CD14-positive monocyte (primary cell): Measurements from ENCODE around the gene ADH5. TPM values are rescaled to one million over a fixed set of nuclear protein-coding genes. Genes with fewer than 3 reads are reported as not detected.
A peak's percentile ranks its signal among the peaks of the same experiment; 100 is the strongest.

Experiments
- DNase-seq, 3 donors: peaks; one replicate each; pipeline ENCODE4 v3.0.0-alpha.2; 2011 to 2022
- H2AFZ ChIP-seq: 2 replicates; pipeline ENCODE4 v1.6.0; 2012; ENCODE audit warnings: mild to moderate bottlenecking, low read depth, low read length, inconsistent platforms; ENCODE audit not compliant: insufficient read depth, poor library complexity, severe bottlenecking
- H3K27ac ChIP-seq, 2 donors: 1 replicate in 1 of 2; 2 replicates in 1 of 2; pipeline ENCODE4 v1.5.1; 2012 to 2013; ENCODE audit warnings: low read length in 2 of 2, control low read depth in 1 of 2, inconsistent platforms in 1 of 2, low read depth in 1 of 2, mild to moderate bottlenecking in 1 of 2
- H3K27me3 ChIP-seq, 2 donors: one replicate each; pipeline versions ENCODE4 v1.6.0 to v1.6.1; 2011 to 2013; ENCODE audit warnings: low read length in 2 of 2; ENCODE audit not compliant: control insufficient read depth in 2 of 2, insufficient read depth in 2 of 2
- H3K36me3 ChIP-seq, 2 donors: replicated peaks in 1 of 2; 1 replicate in 1 of 2; 2 replicates in 1 of 2; pipeline versions ENCODE4 v1.5.1 to v1.6.1; 2012 to 2013; ENCODE audit warnings: low read length in 2 of 2, control low read depth in 1 of 2, inconsistent platforms in 1 of 2, mild to moderate bottlenecking in 1 of 2; ENCODE audit not compliant: insufficient read depth in 2 of 2, control insufficient read depth in 1 of 2
- H3K4me1 ChIP-seq, 2 donors: 1 replicate in 1 of 2; 2 replicates in 1 of 2; pipeline versions ENCODE4 v1.5.1 to v1.6.1; 2012 to 2013; ENCODE audit warnings: low read length in 2 of 2, control low read depth in 1 of 2, inconsistent platforms in 1 of 2, mild to moderate bottlenecking in 1 of 2, moderate library complexity in 1 of 2; ENCODE audit not compliant: insufficient read depth in 2 of 2, control insufficient read depth in 1 of 2
- H3K4me2 ChIP-seq: replicated peaks from 2 replicates; pipeline ENCODE3; 2012; ENCODE audit warnings: low read length, moderate library complexity, mild to moderate bottlenecking; ENCODE audit not compliant: poor library complexity, severe bottlenecking; ENCODE audit errors: extremely low read depth
- H3K4me3 ChIP-seq, 3 experiments: fragments of 200-600 bp in 1 of 3; sonication (generic) in 1 of 3; replicated peaks in 1 of 3; 1 replicate in 2 of 3; 2 replicates in 1 of 3; pipeline ENCODE4 v1.5.1; 2011 to 2013; ENCODE audit warnings: low read length in 3 of 3, mild to moderate bottlenecking in 3 of 3, control low read depth in 2 of 3, low read depth in 2 of 3, inconsistent platforms in 1 of 3, moderate library complexity in 1 of 3
- H3K79me2 ChIP-seq: 2 replicates; pipeline ENCODE4 v1.6.0; 2012; ENCODE audit warnings: mild to moderate bottlenecking, control low read depth, inconsistent platforms, low read length, moderate library complexity; ENCODE audit not compliant: insufficient read depth
- H3K9ac ChIP-seq: 2 replicates; pipeline ENCODE4 v1.6.0; 2017; ENCODE audit warnings: low read length, mild to moderate bottlenecking; ENCODE audit not compliant: insufficient read depth, poor library complexity, severe bottlenecking
- H3K9me3 ChIP-seq, 2 donors: replicated peaks in 1 of 2; 1 replicate in 1 of 2; 2 replicates in 1 of 2; pipeline versions ENCODE4 v1.5.1 to v1.6.1; 2012 to 2013; ENCODE audit warnings: low read length in 2 of 2, control low read depth in 1 of 2; ENCODE audit not compliant: control insufficient read depth in 1 of 2, insufficient read depth in 1 of 2
- H4K20me1 ChIP-seq: 2 replicates; pipeline ENCODE4 v1.6.0; 2012; ENCODE audit warnings: mild to moderate bottlenecking, low read length, control low read depth, moderate library complexity; ENCODE audit not compliant: insufficient read depth
- H3K27ac Mint-ChIP-seq, 7 donors: one replicate each; pipeline ENCODE4 v1.8.0; 2020; ENCODE audit warnings: mild to moderate bottlenecking in 7 of 7, mixed read lengths in 7 of 7, moderate library complexity in 6 of 7, inconsistent platforms in 2 of 7
- H3K27me3 Mint-ChIP-seq, 3 donors: one replicate each; pipeline ENCODE4 v1.8.0; 2021 to 2022; ENCODE audit warnings: low read depth in 3 of 3, mild to moderate bottlenecking in 3 of 3, mixed read lengths in 3 of 3, moderate library complexity in 3 of 3, inconsistent platforms in 1 of 3
- H3K36me3 Mint-ChIP-seq, 2 donors: one replicate each; pipeline ENCODE4 v1.8.0; 2020; ENCODE audit warnings: mixed read lengths in 2 of 2, inconsistent platforms in 1 of 2, mild to moderate bottlenecking in 1 of 2
- H3K4me1 Mint-ChIP-seq: one replicate; pipeline ENCODE4 v1.8.0; 2020; ENCODE audit warnings: mild to moderate bottlenecking, mixed read lengths
- H3K4me3 Mint-ChIP-seq, 2 donors: one replicate each; pipeline ENCODE4 v1.8.0; 2020; ENCODE audit warnings: mild to moderate bottlenecking in 2 of 2, mixed read lengths in 2 of 2, moderate library complexity in 1 of 2
- H3K9me3 Mint-ChIP-seq, 7 donors: one replicate each; pipeline ENCODE4 v1.8.0; 2020 to 2022; ENCODE audit warnings: mixed read lengths in 7 of 7, mild to moderate bottlenecking in 6 of 7, moderate library complexity in 6 of 7, inconsistent platforms in 2 of 7
- WGBS: methylation state at CpG from one replicate; pipeline ENCODE4 v1.1.5; 2013; ENCODE audit warnings: missing lambda C conversion rate; ENCODE audit not compliant: insufficient coverage; 5-methylcytosine and 5-hydroxymethylcytosine counted together
- intact Hi-C, 2 donors: fragments of 100-400 bp; cut with micrococcal nuclease; formaldehyde crosslinking; loops; one replicate each; pipeline versions ENCODE4 v1.15.0 to v1.15.1; 2023
- polyA plus RNA-seq, 3 donors: library from polyadenylated mRNA; depleted of rRNA in 1 of 3; unstranded in 2 of 3; stranded (reverse) in 1 of 3; fragments of 300-500 nt in 2 of 3; fragments of >200 nt in 1 of 3; fragmentation: Illumina TruSeq in 2 of 3; gene quantifications; 1 replicate in 2 of 3; 2 replicates in 1 of 3; pipeline ENCODE4 v1.2.3, GENCODE V29; 2012 to 2021
- TF ChIP-seq, protein P1 (sequence below): fragments of 200-600 bp; IDR thresholded peaks from one replicate; pipeline ENCODE4 v1.8.0; 2022; ENCODE audit warnings: antibody characterized with exemption, mild to moderate bottlenecking

Gene ADH5
- polyA plus RNA-seq, 3 donors = 31.7 to 93.5 (median 79.3) TPM

DNA sequence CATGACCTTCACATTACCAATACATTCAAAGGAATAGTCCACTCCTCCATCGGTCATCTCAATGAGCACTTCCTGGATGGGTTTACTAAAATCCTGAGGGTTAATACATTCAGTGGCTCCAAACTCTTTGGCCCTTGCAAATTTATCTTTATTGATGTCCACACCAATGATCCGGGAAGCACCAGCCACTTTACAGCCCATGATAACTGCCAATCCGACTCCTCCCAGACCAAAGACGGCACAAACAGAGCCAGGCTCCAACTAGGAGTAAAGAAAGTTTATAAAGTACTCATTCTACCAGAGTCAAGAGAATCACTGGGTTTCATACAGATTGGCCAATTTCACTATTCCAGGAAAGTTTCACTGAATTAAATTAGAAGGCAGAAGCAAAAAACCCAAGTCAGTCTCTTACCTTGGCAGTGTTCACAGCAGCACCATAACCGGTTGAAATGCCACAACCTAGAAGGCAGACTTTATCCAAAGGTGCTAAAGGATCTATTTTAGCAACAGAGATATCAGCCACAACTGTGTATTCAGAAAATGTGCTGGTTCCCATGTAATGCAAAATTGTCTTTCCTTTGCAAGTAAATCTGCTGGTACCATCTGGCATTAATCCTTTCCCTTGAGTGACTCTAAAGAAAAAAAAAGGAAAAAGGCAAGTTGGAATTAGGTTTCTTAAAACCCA lies 12.2 kb downstream of the ADH5 start:
- no peaks in the 10 kb centered on the region for H4K20me1 ChIP-seq
- no peaks in the 10 kb centered on the region for H3K9me3 Mint-ChIP-seq
- no peak overlapping the region for H3K9ac ChIP-seq
- H3K36me3 ChIP-seq = peaks cover 88 to 100% of the 10 kb centered on the region in 2 donors
- H3K4me3 Mint-ChIP-seq = no peak overlapping the region
- peaks cover 0 to 1% (median 0%) of the 10 kb centered on the region in 3 donors for H3K27me3 Mint-ChIP-seq
- TF ChIP-seq, protein P1, sequence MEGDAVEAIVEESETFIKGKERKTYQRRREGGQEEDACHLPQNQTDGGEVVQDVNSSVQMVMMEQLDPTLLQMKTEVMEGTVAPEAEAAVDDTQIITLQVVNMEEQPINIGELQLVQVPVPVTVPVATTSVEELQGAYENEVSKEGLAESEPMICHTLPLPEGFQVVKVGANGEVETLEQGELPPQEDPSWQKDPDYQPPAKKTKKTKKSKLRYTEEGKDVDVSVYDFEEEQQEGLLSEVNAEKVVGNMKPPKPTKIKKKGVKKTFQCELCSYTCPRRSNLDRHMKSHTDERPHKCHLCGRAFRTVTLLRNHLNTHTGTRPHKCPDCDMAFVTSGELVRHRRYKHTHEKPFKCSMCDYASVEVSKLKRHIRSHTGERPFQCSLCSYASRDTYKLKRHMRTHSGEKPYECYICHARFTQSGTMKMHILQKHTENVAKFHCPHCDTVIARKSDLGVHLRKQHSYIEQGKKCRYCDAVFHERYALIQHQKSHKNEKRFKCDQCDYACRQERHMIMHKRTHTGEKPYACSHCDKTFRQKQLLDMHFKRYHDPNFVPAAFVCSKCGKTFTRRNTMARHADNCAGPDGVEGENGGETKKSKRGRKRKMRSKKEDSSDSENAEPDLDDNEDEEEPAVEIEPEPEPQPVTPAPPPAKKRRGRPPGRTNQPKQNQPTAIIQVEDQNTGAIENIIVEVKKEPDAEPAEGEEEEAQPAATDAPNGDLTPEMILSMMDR = no peak
- H2AFZ ChIP-seq = no peak overlapping the region
- H3K9me3 ChIP-seq = no peaks in the 10 kb centered on the region
- H3K36me3 Mint-ChIP-seq = peaks cover 76 to 97% of the 10 kb centered on the region in 2 donors
- H3K4me2 ChIP-seq = no peak overlapping the region
- no peaks in the 10 kb centered on the region for H3K4me1 ChIP-seq
- H3K4me1 Mint-ChIP-seq = no peaks in the 10 kb centered on the region
- no peak overlapping the region for H3K4me3 ChIP-seq
- DNase-seq = no peak
- 100% methylated on average over 1 of the region's 5 CpGs for whole genome bisulfite sequencing
- H3K27me3 ChIP-seq = no peaks in the 10 kb centered on the region
- peak overlapping the region in 1 of 7 donors; percentile 14 for H3K27ac Mint-ChIP-seq
- H3K27ac ChIP-seq = no peak overlapping the region
- no peaks in the 10 kb centered on the region for H3K79me2 ChIP-seq
- intact Hi-C loops = no loop called here

- Histone ChIP-seq H3K4me1 (no peaks in the 10 kb centered on the region), H3K79me2 (no peaks in the 10 kb centered on the region), H3K9me3 (no peaks in the 10 kb centered on the region), H3K27me3 (no peaks in the 10 kb centered on the region), H3K36me3 (peaks cover 79 to 100% of the 10 kb centered on the region in 2 donors), H2AFZ (no peak overlapping the region), H3K4me2 (no peak overlapping the region), H3K27ac (no peak overlapping the region), H3K4me3 (no peak overlapping the region), H3K9ac (no peak overlapping the region), H4K20me1 (no peaks in the 10 kb centered on the region)
- Mint-ChIP-seq H3K27me3 (peaks cover 0 to 1% (median 0%) of the 10 kb centered on the region in 3 donors), H3K4me3 (no peak overlapping the region), H3K9me3 (no peaks in the 10 kb centered on the region), H3K4me1 (no peaks in the 10 kb centered on the region), H3K36me3 (peaks cover 68 to 89% of the 10 kb centered on the region in 2 donors), H3K27ac (peak overlapping the region in 1 of 7 donors; percentile 21)
- no peak for DNase-seq
- whole genome bisulfite sequencing = 100% methylated on average over 4 of the region's 7 CpGs
- intact Hi-C loops = no loop called here
- TF ChIP-seq, protein P1 = no peak
These were observed 13.8 kb downstream of the ADH5 start for GRCh38 chr4:99074816-99075215.
